GM13977 (cell line): ENCODE data around the gene ZSWIM6.

Experiments
- DNase-seq: peaks from one replicate; pipeline ENCODE4 v3.0.0; 2012; ENCODE audit warnings: low spot score
- CTCF ChIP-seq: IDR thresholded peaks from 2 replicates; pipeline ENCODE4 v1.5.1; 2012; ENCODE audit warnings: mild to moderate bottlenecking, control low read depth; ENCODE audit not compliant: insufficient read depth; ENCODE audit errors: extremely low read depth, missing control alignments
- in situ Hi-C: fragments of 300-500 bp; cut with MboI; formaldehyde crosslinking; loops from one replicate; pipeline ENCODE4 v1.12.0; 2022; ENCODE audit warnings: low sequenced_read_pairs, low pct_unique_long_range_greater_than_20kb, mixed read lengths, inconsistent platforms; ENCODE audit not compliant: unreplicated experiment

Gene ZSWIM6

GRCh38 chr5:61331407-61332357, at the start of gene ZSWIM6:
Gene ZSWIM6 (plus strand): TSS chr5:61332258. CDS start chr5:61332273, 15 bp downstream.
- peak; percentile 98 for DNase-seq
- in situ Hi-C loops: no loop called here
- TF ChIP-seq CTCF: no peak

GRCh38 chr5:61283471-61283870, 48.6 kb upstream of the ZSWIM6 start:
- in situ Hi-C loops: no loop called here
- no peak for DNase-seq
- no peak for TF ChIP-seq CTCF

- TF ChIP-seq CTCF: no peak
- in situ Hi-C loops: no loop called here
- DNase-seq: no peak
Measured at GRCh38 chr5:61285531-61285930, 46.5 kb upstream of the ZSWIM6 start.

GRCh38 chr5:61286446-61287132, 45.5 kb upstream of the ZSWIM6 start:
- DNase-seq: no peak
- in situ Hi-C loops: no loop called here

GRCh38 chr5:61287474-61287873, 44.6 kb upstream of the ZSWIM6 start:
- TF ChIP-seq CTCF: no peak
- no peak for DNase-seq
- in situ Hi-C loops: no loop called here

More at GRCh38 chr5:61286446-61287132, 45.5 kb upstream of the ZSWIM6 start:
- no peak for TF ChIP-seq CTCF

GRCh38 chr5:61289241-61289640, 42.8 kb upstream of the ZSWIM6 start:
- TF ChIP-seq CTCF: no peak
- DNase-seq: no peak
- in situ Hi-C loops: no loop called here
